ENCODE results near the gene TSPAN17. TPM values are rescaled to one million over a fixed set of nuclear protein-coding genes. Genes with fewer than 3 reads are reported as not detected.
A peak's percentile ranks its signal among the peaks of the same experiment; 100 is the strongest.

TSPAN17 gene
- total and polyA plus RNA-seq, 4 experiments from 2014 or later = 16.0 to 30.7 (median 27.1) TPM

DNA sequence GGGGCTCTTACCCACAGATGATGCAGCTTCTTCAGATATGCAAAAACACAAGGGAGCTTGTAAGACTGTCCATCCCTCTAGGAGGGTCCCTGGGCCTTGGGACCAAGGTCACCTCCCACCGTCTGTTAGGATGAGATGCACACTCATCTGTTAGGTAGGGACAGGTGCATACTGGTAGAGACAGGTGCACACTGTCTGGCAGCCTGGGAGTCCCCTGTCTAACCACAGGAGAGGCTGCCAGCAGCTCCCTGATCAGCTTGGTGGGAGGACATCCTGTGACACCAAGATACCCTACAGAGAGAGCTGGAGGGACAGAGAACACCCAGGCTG lies 13.2 kb downstream of the TSPAN17 start:
- ChIA-PET CTCF (ENCODE audit: partially characterized antibody) (interaction anchor here (0.5 to 5.9 kb wide), 75 partner anchors 10 to 1126 kb away, joined by 3 to 129 read pairs (median 3); partner anchors contain the start of genes CLTB, EIF4E1B, GPRIN1 and HK3), POLR2A (ENCODE audit: partially characterized antibody) (interaction anchor here (0.9 to 5.8 kb wide), 4 partner anchors 12 to 272 kb away, joined by 5 to 55 read pairs (median 6); partner anchors contain the start of genes CLTB, HIGD2A, NOP16 and TSPAN17)
- no peak overlapping the region for H3K27ac ChIP-seq (ENCODE audit: low read depth, low read length)
- peak in 1 of 5 donors; percentile 76 for DNase-seq
- H3K36me3 Mint-ChIP-seq = peaks cover 0 to 6% of the 10 kb centered on the region in 2 donors
- peak overlapping the region in 1 of 8 donors; percentile 60 for H3K4me3 Mint-ChIP-seq
- peaks cover 33% of the 10 kb centered on the region for H3K4me1 ChIP-seq (ENCODE audit: insufficient read depth, low read length)
- H3K27me3 ChIP-seq (ENCODE audit: insufficient read depth, low read length) = no peaks in the 10 kb centered on the region
- peak overlapping the region in 6 of 7 donors; percentile 23 to 90 (median 62) for H3K27ac Mint-ChIP-seq
- H3K9me3 ChIP-seq (ENCODE audit: control insufficient read depth in 1 of 2, low read length in 2 of 2) = no peaks in the 10 kb centered on the region
- H3K4me1 Mint-ChIP-seq = peaks cover 23 to 35% (median 31%) of the 10 kb centered on the region in 4 donors
- intact Hi-C loops (cut with micrococcal nuclease) = loop anchor here (2.0 to 10.0 kb wide), 4 partner anchors 164 to 452 kb away; partner anchors contain the start of gene CLTB
- peaks cover 4 to 11% of the 10 kb centered on the region in 2 donors for H3K27me3 Mint-ChIP-seq
- H3K4me3 ChIP-seq (ENCODE audit: low read length in 2 of 2) = no peak overlapping the region
- no peaks in the 10 kb centered on the region for H3K9me3 Mint-ChIP-seq
- H3K36me3 ChIP-seq (ENCODE audit: insufficient read depth, low read length) = no peaks in the 10 kb centered on the region

DNA sequence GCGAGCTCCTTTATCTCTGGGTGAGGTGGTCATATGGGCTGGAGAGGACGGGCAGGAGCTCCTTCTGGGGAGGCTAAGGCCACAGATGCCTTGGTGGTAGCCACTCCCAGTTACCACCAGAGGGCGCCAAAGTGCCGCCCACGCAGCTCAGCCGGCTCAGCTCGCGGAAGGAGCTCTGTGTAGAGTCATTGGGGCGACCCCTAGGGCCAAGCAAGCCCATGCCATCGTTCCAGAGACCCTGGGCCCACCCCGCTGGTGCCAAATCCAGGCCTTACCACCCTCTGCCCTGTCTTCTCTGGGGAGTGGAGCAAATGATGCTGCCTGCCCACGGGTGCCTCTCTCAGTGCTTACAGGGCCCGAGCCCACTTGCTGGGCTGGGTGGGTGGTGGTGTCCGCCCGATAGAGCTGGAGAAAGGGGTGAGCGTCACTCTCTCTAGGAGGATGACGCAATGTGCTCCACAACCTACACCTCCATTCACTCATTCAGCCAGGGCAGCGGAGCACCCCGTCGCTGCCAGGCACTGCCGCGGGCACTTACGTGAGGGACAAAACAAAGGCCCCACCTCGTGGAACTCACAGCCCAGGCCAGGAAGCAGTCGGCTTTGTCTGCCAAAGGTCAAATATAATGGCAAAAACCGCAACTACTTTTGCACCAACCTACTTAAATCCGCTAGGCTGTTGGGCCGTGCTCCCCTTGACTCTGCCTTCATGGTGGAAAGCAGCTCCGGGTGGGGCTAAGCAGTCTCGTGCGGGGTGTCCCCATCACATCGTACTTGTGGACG lies 13.8 kb downstream of the TSPAN17 start:
- H3K27ac ChIP-seq (ENCODE audit: low read depth, low read length) = no peak overlapping the region
- H3K27me3 ChIP-seq (ENCODE audit: insufficient read depth, low read length) = no peaks in the 10 kb centered on the region
- H3K36me3 Mint-ChIP-seq = peaks cover 0 to 5% of the 10 kb centered on the region in 2 donors
- ChIA-PET POLR2A (ENCODE audit: partially characterized antibody) (interaction anchor here (0.9 to 5.8 kb wide), 4 partner anchors 13 to 272 kb away, joined by 5 to 55 read pairs (median 6); partner anchors contain the start of genes CLTB, HIGD2A, NOP16 and TSPAN17), CTCF (ENCODE audit: partially characterized antibody) (interaction anchor here (0.5 to 5.9 kb wide), 76 partner anchors 9 to 1127 kb away, joined by 3 to 129 read pairs (median 3); partner anchors contain the start of genes CLTB, EIF4E1B, GPRIN1 and HK3)
- no peaks in the 10 kb centered on the region for H3K9me3 Mint-ChIP-seq
- no peaks in the 10 kb centered on the region for H3K36me3 ChIP-seq (ENCODE audit: insufficient read depth, low read length)
- peaks cover 5 to 13% of the 10 kb centered on the region in 2 donors for H3K27me3 Mint-ChIP-seq
- H3K27ac Mint-ChIP-seq = peak overlapping the region in 4 of 7 donors; percentile 37 to 90 (median 72)
- peak overlapping the region in 4 of 8 donors; percentile 13 to 78 (median 23) for H3K4me3 Mint-ChIP-seq
- H3K4me1 ChIP-seq (ENCODE audit: insufficient read depth, low read length) = peaks cover 33% of the 10 kb centered on the region
- intact Hi-C loops (cut with micrococcal nuclease) = loop anchor here (2.0 to 10.0 kb wide), 4 partner anchors 164 to 452 kb away; partner anchors contain the start of gene CLTB
- no peaks in the 10 kb centered on the region for H3K9me3 ChIP-seq (ENCODE audit: control insufficient read depth in 1 of 2, low read length in 2 of 2)
- H3K4me3 ChIP-seq (ENCODE audit: low read length in 2 of 2) = no peak overlapping the region
- DNase-seq = peak in 4 of 5 donors; percentile 76 to 78 (median 77)
- H3K4me1 Mint-ChIP-seq = peaks cover 23 to 35% (median 31%) of the 10 kb centered on the region in 4 donors

DNA sequence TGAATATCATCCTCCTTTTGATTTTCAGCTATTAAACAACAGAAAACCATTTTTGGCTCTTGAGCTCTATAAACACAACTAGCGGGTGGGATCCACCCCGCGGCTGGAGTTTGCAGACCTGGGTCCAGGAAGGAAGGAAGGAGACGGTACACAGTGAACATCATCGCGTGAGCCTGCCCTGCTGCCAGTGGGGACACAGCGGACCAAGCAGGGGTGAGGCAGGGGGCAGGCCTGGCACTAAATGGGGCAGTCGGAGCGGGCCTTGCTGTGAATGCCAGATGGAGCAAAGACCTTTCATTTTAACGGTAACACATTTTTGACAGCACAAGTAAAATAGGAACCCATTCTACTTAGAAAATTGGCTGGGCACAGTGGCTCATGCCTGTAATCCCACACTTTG lies 14.4 kb downstream of the TSPAN17 start:
- Histone ChIP-seq H3K36me3 (ENCODE audit: insufficient read depth, low read length) (no peaks in the 10 kb centered on the region), H3K4me3 (ENCODE audit: low read length in 2 of 2) (no peak overlapping the region), H3K9me3 (ENCODE audit: control insufficient read depth in 1 of 2, low read length in 2 of 2) (no peaks in the 10 kb centered on the region), H3K27me3 (ENCODE audit: insufficient read depth, low read length) (no peaks in the 10 kb centered on the region), H3K4me1 (ENCODE audit: insufficient read depth, low read length) (peaks cover 33% of the 10 kb centered on the region), H3K27ac (ENCODE audit: low read depth, low read length) (no peak overlapping the region)
- intact Hi-C loops (cut with micrococcal nuclease) = loop anchor here (2.0 to 10.0 kb wide), 4 partner anchors 163 to 451 kb away; partner anchors contain the start of gene CLTB
- peaks cover 23 to 35% (median 31%) of the 10 kb centered on the region in 4 donors for H3K4me1 Mint-ChIP-seq
- DNase-seq = no peak
- ChIA-PET POLR2A (ENCODE audit: partially characterized antibody) (interaction anchor here (2.0 to 5.8 kb wide), 2 partner anchors 13 to 245 kb away, joined by 6 to 55 read pairs; partner anchors contain the start of genes CLTB and TSPAN17), CTCF (ENCODE audit: partially characterized antibody) (interaction anchor here (1.0 to 5.9 kb wide), 21 partner anchors 8 to 932 kb away, joined by 3 to 129 read pairs (median 9); partner anchors contain the start of gene TSPAN17)
- peaks cover 5 to 15% of the 10 kb centered on the region in 2 donors for H3K27me3 Mint-ChIP-seq
- H3K36me3 Mint-ChIP-seq = peaks cover 0 to 2% of the 10 kb centered on the region in 2 donors
- no peak overlapping the region for H3K27ac Mint-ChIP-seq
- no peak overlapping the region for H3K4me3 Mint-ChIP-seq
- H3K9me3 Mint-ChIP-seq = no peaks in the 10 kb centered on the region

DNA sequence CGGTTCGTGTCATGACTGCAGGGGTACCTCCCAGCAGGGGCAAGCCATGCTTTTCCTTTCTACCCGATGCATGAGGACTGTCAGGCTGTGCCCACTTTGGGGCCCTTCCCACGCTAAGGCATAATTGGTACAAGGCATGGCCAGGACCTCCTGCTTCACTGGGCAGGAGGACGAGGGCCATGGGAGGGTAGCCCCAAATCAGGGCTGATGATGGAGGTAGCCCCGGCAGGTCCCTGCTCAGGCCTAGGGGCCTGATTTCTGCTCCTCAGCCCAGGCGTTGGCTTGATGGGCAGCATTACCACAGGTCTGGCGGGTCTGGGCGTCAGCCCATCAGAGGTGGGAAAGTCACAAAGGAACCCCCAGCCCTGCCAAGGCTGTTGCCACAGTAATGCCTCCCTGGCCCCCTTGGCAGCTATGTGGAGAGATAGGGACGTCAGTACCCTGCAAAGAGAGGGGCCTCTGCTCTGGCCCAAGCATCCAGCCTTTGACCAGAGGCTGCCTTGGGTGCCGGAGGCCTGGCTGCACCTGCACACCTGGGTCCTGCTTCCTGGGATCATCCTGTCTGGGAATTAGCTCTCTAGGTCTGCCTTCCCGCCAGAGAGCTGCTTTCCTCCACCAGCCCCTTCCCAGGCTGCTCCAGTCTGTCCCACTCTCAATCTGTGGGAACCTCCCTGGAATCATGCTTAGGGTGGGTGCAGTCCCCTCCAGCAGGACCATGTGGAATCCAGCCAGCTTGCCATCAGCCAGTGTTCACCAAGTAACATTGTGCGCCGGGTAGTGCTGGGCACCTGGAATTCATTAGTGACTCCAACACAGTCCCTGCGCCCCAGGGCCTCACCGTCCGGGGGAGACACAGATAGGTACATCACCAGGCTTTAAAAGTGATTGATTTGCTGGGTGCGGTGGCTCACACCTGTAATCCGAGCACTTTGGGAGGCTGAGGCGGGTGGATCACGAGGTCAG lies 15.4 kb downstream of the TSPAN17 start:
- DNase-seq = no peak
- Histone ChIP-seq H3K27ac (ENCODE audit: low read depth, low read length) (no peak overlapping the region), H3K4me3 (ENCODE audit: low read length in 2 of 2) (no peak overlapping the region), H3K27me3 (ENCODE audit: insufficient read depth, low read length) (no peaks in the 10 kb centered on the region), H3K4me1 (ENCODE audit: insufficient read depth, low read length) (peaks cover 32% of the 10 kb centered on the region), H3K9me3 (ENCODE audit: control insufficient read depth in 1 of 2, low read length in 2 of 2) (no peaks in the 10 kb centered on the region), H3K36me3 (ENCODE audit: insufficient read depth, low read length) (no peaks in the 10 kb centered on the region)
- Mint-ChIP-seq H3K4me1 (peaks cover 23 to 33% (median 30%) of the 10 kb centered on the region in 4 donors), H3K27ac (no peak overlapping the region), H3K4me3 (no peak overlapping the region), H3K36me3 (peaks cover 0 to 2% of the 10 kb centered on the region in 2 donors), H3K27me3 (peaks cover 5 to 15% of the 10 kb centered on the region in 2 donors), H3K9me3 (no peaks in the 10 kb centered on the region)
- intact Hi-C loops (cut with micrococcal nuclease) = loop anchor here (10.0 kb wide), 1 partner anchor 162 kb away; no protein-coding TSS in a partner anchor
- CTCF ChIA-PET (ENCODE audit: partially characterized antibody) = interaction anchor here (5.8 kb wide), 1 partner anchor 89 kb away, joined by 28 read pairs; no protein-coding TSS in a partner anchor
- POLR2A ChIA-PET (ENCODE audit: partially characterized antibody) = interaction anchor here (1.2 kb wide), 1 partner anchor 15 kb away, joined by 3 read pairs; the partner anchor contains the start of gene TSPAN17

DNA sequence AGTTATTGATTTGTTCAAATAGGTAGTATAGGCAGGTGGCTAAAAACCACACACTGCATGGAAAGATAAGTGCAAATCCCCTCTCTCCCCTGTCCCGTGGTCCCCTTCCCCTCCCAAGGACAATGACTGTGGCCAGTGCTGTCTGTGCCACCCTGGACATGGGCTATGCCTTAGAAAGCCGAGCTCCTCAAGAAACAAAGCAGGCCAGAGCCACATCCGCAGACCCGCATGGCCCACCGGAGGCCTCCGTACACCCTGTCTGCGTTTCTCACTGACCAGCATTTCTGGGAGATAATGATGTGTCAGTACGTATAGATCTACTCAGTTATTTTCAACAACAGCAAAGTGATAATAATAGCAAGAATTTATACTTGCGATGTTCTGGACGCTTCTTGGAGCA lies 16.3 kb downstream of the TSPAN17 start:
- no peak overlapping the region for H3K4me3 Mint-ChIP-seq
- ChIA-PET CTCF (ENCODE audit: partially characterized antibody) (no interaction called here), POLR2A (ENCODE audit: partially characterized antibody) (no interaction called here)
- Histone ChIP-seq H3K4me1 (ENCODE audit: insufficient read depth, low read length) (peaks cover 23% of the 10 kb centered on the region), H3K9me3 (ENCODE audit: control insufficient read depth in 1 of 2, low read length in 2 of 2) (no peaks in the 10 kb centered on the region), H3K27me3 (ENCODE audit: insufficient read depth, low read length) (no peaks in the 10 kb centered on the region), H3K27ac (ENCODE audit: low read depth, low read length) (no peak overlapping the region), H3K36me3 (ENCODE audit: insufficient read depth, low read length) (no peaks in the 10 kb centered on the region), H3K4me3 (ENCODE audit: low read length in 2 of 2) (no peak overlapping the region)
- no peak for DNase-seq
- intact Hi-C loops (cut with micrococcal nuclease) = loop anchor here (10.0 kb wide), 1 partner anchor 161 kb away; no protein-coding TSS in a partner anchor
- H3K27ac Mint-ChIP-seq = no peak overlapping the region
- H3K27me3 Mint-ChIP-seq = peaks cover 5 to 15% of the 10 kb centered on the region in 2 donors
- no peaks in the 10 kb centered on the region for H3K9me3 Mint-ChIP-seq
- H3K36me3 Mint-ChIP-seq = no peaks in the 10 kb centered on the region
- peaks cover 15 to 24% (median 22%) of the 10 kb centered on the region in 4 donors for H3K4me1 Mint-ChIP-seq

DNA sequence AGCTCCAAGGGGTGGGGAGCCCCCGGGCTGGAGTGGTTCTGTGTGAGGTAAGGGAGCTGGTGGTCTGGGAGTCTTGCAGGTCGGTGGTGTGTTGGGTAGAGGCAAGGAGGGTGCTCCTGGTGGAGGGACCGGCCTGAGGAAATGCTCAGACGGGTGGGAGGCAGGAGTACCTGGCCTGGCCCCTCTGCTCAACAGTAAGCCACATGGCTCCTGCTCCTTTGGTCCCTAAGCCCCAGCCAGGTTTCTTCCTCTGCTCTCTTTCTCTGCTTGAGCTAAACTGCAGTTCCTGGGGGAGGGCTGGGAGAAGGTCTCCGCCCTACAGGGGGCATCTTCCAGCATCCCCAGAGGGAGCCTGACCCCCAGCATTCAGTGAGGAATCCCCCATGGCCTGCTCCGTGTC lies 17.2 kb downstream of the TSPAN17 start:
- Histone ChIP-seq H3K4me3 (ENCODE audit: low read length in 2 of 2) (no peak overlapping the region), H3K9me3 (ENCODE audit: control insufficient read depth in 1 of 2, low read length in 2 of 2) (no peaks in the 10 kb centered on the region), H3K27me3 (ENCODE audit: insufficient read depth, low read length) (peaks cover 8% of the 10 kb centered on the region), H3K27ac (ENCODE audit: low read depth, low read length) (no peak overlapping the region), H3K36me3 (ENCODE audit: insufficient read depth, low read length) (no peaks in the 10 kb centered on the region), H3K4me1 (ENCODE audit: insufficient read depth, low read length) (peaks cover 14% of the 10 kb centered on the region)
- intact Hi-C loops (cut with micrococcal nuclease) = loop anchor here (10.0 kb wide), 1 partner anchor 160 kb away; no protein-coding TSS in a partner anchor
- peaks cover 9 to 15% of the 10 kb centered on the region in 2 donors for H3K27me3 Mint-ChIP-seq
- POLR2A ChIA-PET (ENCODE audit: partially characterized antibody) = no interaction called here
- CTCF ChIA-PET (ENCODE audit: partially characterized antibody) = no interaction called here
- DNase-seq = no peak
- no peak overlapping the region for H3K27ac Mint-ChIP-seq
- H3K4me1 Mint-ChIP-seq = peaks cover 7 to 15% (median 13%) of the 10 kb centered on the region in 4 donors
- no peak overlapping the region for H3K4me3 Mint-ChIP-seq
- H3K9me3 Mint-ChIP-seq = no peaks in the 10 kb centered on the region
- H3K36me3 Mint-ChIP-seq = no peaks in the 10 kb centered on the region

All from CD4-positive, alpha-beta memory T cell (primary cell).